ENCODE results near the gene APOA5.

Gene APOA5

GRCh38 chr11:116791002-116791812 lies 472 bp downstream of the APOA5 start:
- Histone ChIP-seq H3F3A (ENCODE audit: insufficient read depth) (no peaks in the 10 kb centered on the region), H3K4me3 (ENCODE audit: insufficient read depth, low read length, poor library complexity, severe bottlenecking) (no peak overlapping the region), H3K9ac (ENCODE audit: low read length) (peak overlapping the region; percentile 12; the same call in 1 of the 2 replicates), H2AFZ (ENCODE audit: low read depth, low read length, severe bottlenecking) (peak overlapping the region; percentile 74), H3K9me2 (replicated peaks; ENCODE audit: insufficient read depth, low read length) (no peaks in the 10 kb centered on the region), H3K36me3 (ENCODE audit: low read length) (peaks cover 3% of the 10 kb centered on the region; the same call in 1 of the 2 replicates), H3K27me3 (ENCODE audit: low read length) (no peaks in the 10 kb centered on the region), H3K4me2 (ENCODE audit: low read depth, low read length, poor library complexity, severe bottlenecking) (peak overlapping the region; percentile 33), H3K27ac (ENCODE audit: low read depth, low read length) (no peak overlapping the region), H3K9me3 (ENCODE audit: insufficient read depth, low read length) (no peaks in the 10 kb centered on the region), H3K79me2 (ENCODE audit: insufficient read depth, low read length) (peaks cover 17% of the 10 kb centered on the region), H4K20me1 (ENCODE audit: low read depth, low read length) (no peaks in the 10 kb centered on the region)
- no peak for TF ChIP-seq EZH2phosphoT487 (conservative IDR thresholded peaks at IDR 0.05; ENCODE audit: low read length)
- peak; percentile 79 for TF ChIP-seq CTCF (IDR thresholded peaks at IDR 0.05; ENCODE audit: insufficient read depth, low read length, poor library complexity, severe bottlenecking)

DNA sequence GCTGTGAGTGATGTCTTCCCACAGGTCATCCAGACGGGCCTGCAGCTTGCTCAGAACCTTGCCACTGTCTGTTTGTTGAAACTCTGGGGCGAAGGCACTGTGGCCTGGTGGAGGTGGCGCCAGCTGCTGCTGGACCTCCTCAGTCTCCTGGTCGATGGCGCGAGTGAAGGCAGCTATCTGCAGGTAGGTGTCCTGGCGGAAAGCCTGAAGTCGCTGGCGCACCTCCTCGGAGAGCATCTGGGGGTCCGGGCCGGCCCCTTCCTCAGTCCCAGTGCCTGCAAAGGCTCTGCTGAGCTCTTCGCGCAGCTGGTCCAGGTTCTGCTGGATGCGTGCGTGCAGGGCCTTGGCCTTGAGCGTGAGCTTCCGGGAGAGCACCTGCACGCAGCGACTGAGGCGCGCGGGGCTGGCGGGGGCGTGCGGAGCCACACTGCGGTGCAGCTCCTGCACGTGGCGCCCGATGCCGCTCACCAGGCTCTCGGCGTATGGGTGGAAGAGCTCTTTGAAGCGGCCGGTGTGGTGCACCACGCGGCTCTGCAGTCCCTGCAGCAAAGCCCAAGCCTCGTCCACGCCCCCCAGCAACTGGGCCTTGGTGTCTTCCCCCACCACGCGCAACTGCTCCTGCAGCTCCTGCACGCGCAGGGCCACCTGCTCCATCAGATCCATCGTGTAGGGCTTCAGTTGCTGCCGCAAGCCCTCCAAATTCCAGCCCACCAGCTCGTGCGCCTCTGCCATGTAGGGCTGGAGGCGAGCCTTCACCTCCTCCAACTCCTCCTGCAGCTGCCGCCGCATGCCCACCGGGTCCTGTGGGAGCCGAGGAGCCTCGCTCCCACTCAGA lies 1.3 kb downstream of the APOA5 start:
- Histone ChIP-seq H3K36me3 (ENCODE audit: low read length) (peaks cover 9% of the 10 kb centered on the region; the same call in 1 of the 2 replicates), H3K4me2 (ENCODE audit: low read depth, low read length, poor library complexity, severe bottlenecking) (no peak overlapping the region), H3F3A (ENCODE audit: insufficient read depth) (no peaks in the 10 kb centered on the region), H3K9me3 (ENCODE audit: insufficient read depth, low read length) (no peaks in the 10 kb centered on the region), H3K27ac (ENCODE audit: low read depth, low read length) (no peak overlapping the region), H3K9ac (ENCODE audit: low read length) (no peak overlapping the region), H2AFZ (ENCODE audit: low read depth, low read length, severe bottlenecking) (no peak overlapping the region), H3K4me3 (ENCODE audit: insufficient read depth, low read length, poor library complexity, severe bottlenecking) (no peak overlapping the region), H3K9me2 (replicated peaks; ENCODE audit: insufficient read depth, low read length) (no peaks in the 10 kb centered on the region), H4K20me1 (ENCODE audit: low read depth, low read length) (no peaks in the 10 kb centered on the region), H3K79me2 (ENCODE audit: insufficient read depth, low read length) (peaks cover 25% of the 10 kb centered on the region), H3K27me3 (ENCODE audit: low read length) (no peaks in the 10 kb centered on the region)
- TF ChIP-seq EZH2phosphoT487 (conservative IDR thresholded peaks at IDR 0.05; ENCODE audit: low read length) (no peak), CTCF (IDR thresholded peaks at IDR 0.05; ENCODE audit: insufficient read depth, low read length, poor library complexity, severe bottlenecking) (no peak)

DNA sequence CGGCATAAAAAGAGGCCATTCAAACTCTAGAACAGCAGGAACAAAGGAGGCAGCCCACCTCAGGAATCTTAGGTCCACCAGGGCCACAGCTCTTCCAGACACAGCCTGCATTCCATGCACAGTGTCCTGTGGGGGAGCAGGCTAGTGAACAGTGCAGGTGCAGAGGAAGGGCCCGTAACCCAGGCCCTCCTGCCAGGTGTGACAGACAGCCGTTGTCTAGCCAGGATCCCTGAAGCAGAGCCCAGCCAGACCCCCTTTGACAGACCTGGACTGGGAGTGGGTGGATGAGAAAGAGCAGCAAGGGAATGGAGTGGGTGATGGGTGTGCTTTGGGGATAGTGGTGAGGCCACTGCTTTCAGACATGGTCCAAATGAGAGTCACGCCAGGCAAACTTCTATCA lies 2.7 kb downstream of the APOA5 start:
- no peak overlapping the region for H3K4me3 ChIP-seq (ENCODE audit: insufficient read depth, low read length, poor library complexity, severe bottlenecking)
- H3K9ac ChIP-seq (ENCODE audit: low read length), result no peak overlapping the region
- no peak overlapping the region for H3K27ac ChIP-seq (ENCODE audit: low read depth, low read length)

More for the DNA sequence above, 2.7 kb downstream of the APOA5 start:
- Histone ChIP-seq H3K4me2 (ENCODE audit: low read depth, low read length, poor library complexity, severe bottlenecking) (no peak overlapping the region), H3K36me3 (ENCODE audit: low read length) (peaks cover 16% of the 10 kb centered on the region), H3K27me3 (ENCODE audit: low read length) (no peaks in the 10 kb centered on the region), H3K9me3 (ENCODE audit: insufficient read depth, low read length) (no peaks in the 10 kb centered on the region), H4K20me1 (ENCODE audit: low read depth, low read length) (no peaks in the 10 kb centered on the region), H3K9me2 (replicated peaks; ENCODE audit: insufficient read depth, low read length) (no peaks in the 10 kb centered on the region), H2AFZ (ENCODE audit: low read depth, low read length, severe bottlenecking) (no peak overlapping the region), H3F3A (ENCODE audit: insufficient read depth) (no peaks in the 10 kb centered on the region), H3K79me2 (ENCODE audit: insufficient read depth, low read length) (peaks cover 30% of the 10 kb centered on the region)
- no peak for TF ChIP-seq CTCF (IDR thresholded peaks at IDR 0.05; ENCODE audit: insufficient read depth, low read length, poor library complexity, severe bottlenecking)
- no peak for TF ChIP-seq EZH2phosphoT487 (conservative IDR thresholded peaks at IDR 0.05; ENCODE audit: low read length)
